ENCODE results near the gene WWOX. TPM values are rescaled to one million over a fixed set of nuclear protein-coding genes. Genes with fewer than 3 reads are reported as not detected.

The WWOX gene
- total RNA-seq, 1 donor from 2014 or later = 106 TPM

- H3K27me3 ChIP-seq = no peaks in the 10 kb centered on the region
- DNase-seq (ENCODE audit: low spot score in 2 of 2) = no peak
- TF ChIP-seq CTCF (IDR thresholded peaks at IDR 0.05) = no peak
- H3K36me3 ChIP-seq = no peaks in the 10 kb centered on the region
- no peak overlapping the region for H3K27ac ChIP-seq
- no peaks in the 10 kb centered on the region for H3K4me1 ChIP-seq
- no peaks in the 10 kb centered on the region for H3K9me3 ChIP-seq
- H3K4me3 ChIP-seq = no peak overlapping the region
- intact Hi-C loops (cut with DNase I) = no loop called here
These were observed 119.6 kb downstream of the WWOX start for GRCh38 chr16:78218856-78219651.

DNA sequence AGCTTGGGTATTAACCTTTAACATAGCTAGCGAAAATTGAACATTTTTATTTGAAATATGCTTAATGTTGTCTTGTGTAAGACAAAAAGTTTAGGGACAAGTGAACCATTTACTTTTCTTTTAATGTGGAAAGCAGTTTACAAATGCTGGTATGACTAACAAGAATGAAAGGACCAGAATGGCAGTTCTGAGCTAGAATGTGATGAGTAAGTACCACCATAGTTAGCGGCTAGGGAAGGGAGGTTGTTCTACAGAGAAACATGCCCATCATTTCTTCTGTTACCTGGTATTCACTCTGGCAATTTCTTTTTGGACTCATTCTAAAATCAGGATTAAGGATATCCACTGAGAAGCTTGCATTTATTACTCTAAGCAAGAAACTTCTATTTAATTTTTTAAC lies 121.1 kb downstream of the WWOX start:
- no peak overlapping the region for H3K4me3 ChIP-seq
- H3K9me3 ChIP-seq = no peaks in the 10 kb centered on the region
- intact Hi-C loops (cut with DNase I) = no loop called here

GRCh38 chr16:78221892-78222291 lies 122.4 kb downstream of the WWOX start:
- no peak overlapping the region for H3K27ac ChIP-seq
- no peak overlapping the region for H3K4me3 ChIP-seq
- intact Hi-C loops (cut with DNase I) = no loop called here
- no peaks in the 10 kb centered on the region for H3K27me3 ChIP-seq
- no peak for DNase-seq (ENCODE audit: low spot score in 2 of 2)
- TF ChIP-seq CTCF (IDR thresholded peaks at IDR 0.05) = no peak
- H3K4me1 ChIP-seq = no peaks in the 10 kb centered on the region
- H3K9me3 ChIP-seq = no peaks in the 10 kb centered on the region
- H3K36me3 ChIP-seq = no peaks in the 10 kb centered on the region

More for the DNA sequence above, 121.1 kb downstream of the WWOX start:
- H3K27me3 ChIP-seq = no peaks in the 10 kb centered on the region
- DNase-seq (ENCODE audit: low spot score in 2 of 2) = no peak
- H3K4me1 ChIP-seq = no peaks in the 10 kb centered on the region
- no peak overlapping the region for H3K27ac ChIP-seq
- no peak for TF ChIP-seq CTCF (IDR thresholded peaks at IDR 0.05)
- H3K36me3 ChIP-seq = no peaks in the 10 kb centered on the region

DNA sequence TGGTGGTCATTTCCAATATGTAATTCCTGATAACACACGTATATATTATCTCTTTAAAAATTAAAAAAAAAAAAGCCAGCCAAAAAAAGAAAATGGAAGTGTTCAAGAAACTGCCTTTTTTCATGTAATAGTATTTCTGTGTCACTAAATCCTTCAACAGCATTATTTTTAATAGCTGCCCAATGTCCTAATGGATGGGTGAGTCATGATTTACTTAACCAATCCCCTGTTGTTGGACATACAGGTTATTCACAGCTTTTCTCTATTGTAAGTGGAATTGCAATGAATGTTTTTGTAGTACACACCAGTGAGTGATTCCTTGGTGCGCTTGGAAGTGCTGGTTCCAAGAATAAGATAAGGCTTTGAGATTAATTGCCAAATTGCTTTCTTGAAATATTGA lies 124.9 kb downstream of the WWOX start:
- no peak for DNase-seq (ENCODE audit: low spot score in 2 of 2)
- intact Hi-C loops (cut with DNase I) = no loop called here
- no peak overlapping the region for H3K27ac ChIP-seq
- TF ChIP-seq CTCF (IDR thresholded peaks at IDR 0.05) = no peak
- H3K4me1 ChIP-seq = no peaks in the 10 kb centered on the region
- H3K9me3 ChIP-seq = no peaks in the 10 kb centered on the region
- H3K27me3 ChIP-seq = no peaks in the 10 kb centered on the region
- no peak overlapping the region for H3K4me3 ChIP-seq
- H3K36me3 ChIP-seq = no peaks in the 10 kb centered on the region

GRCh38 chr16:78225919-78226318 lies 126.5 kb downstream of the WWOX start:
- Histone ChIP-seq H3K9me3 (no peaks in the 10 kb centered on the region), H3K36me3 (no peaks in the 10 kb centered on the region), H3K27me3 (no peaks in the 10 kb centered on the region), H3K4me1 (no peaks in the 10 kb centered on the region), H3K27ac (no peak overlapping the region), H3K4me3 (no peak overlapping the region)
- intact Hi-C loops (cut with DNase I) = no loop called here
- TF ChIP-seq CTCF (IDR thresholded peaks at IDR 0.05) = no peak
- no peak for DNase-seq (ENCODE audit: low spot score in 2 of 2)
